Measurements from ENCODE around the gene C14orf93.

DNA sequence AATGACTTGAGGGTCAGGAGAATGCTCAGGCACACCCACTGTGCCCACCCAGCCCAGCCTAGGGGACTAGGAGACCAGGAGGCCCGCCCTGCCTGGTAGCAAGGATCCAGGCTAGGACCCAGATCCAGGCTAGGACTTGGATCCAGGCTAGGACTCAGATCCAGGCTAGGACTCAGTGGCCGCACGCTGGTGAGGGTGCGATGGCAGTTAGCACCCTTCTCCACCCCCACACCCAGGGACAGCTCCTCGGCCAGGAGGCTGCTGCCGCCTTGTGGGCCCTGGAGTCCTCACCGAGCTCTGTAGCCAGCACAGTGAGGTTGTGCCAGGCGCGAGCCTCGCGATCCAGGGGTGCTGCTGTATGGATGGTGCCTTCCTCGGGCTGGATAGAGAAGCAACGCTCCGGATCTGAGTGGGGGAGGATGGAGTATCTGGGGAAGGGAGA lies 42.3 kb upstream of the C14orf93 start:
- TF ChIP-seq, protein P1, sequence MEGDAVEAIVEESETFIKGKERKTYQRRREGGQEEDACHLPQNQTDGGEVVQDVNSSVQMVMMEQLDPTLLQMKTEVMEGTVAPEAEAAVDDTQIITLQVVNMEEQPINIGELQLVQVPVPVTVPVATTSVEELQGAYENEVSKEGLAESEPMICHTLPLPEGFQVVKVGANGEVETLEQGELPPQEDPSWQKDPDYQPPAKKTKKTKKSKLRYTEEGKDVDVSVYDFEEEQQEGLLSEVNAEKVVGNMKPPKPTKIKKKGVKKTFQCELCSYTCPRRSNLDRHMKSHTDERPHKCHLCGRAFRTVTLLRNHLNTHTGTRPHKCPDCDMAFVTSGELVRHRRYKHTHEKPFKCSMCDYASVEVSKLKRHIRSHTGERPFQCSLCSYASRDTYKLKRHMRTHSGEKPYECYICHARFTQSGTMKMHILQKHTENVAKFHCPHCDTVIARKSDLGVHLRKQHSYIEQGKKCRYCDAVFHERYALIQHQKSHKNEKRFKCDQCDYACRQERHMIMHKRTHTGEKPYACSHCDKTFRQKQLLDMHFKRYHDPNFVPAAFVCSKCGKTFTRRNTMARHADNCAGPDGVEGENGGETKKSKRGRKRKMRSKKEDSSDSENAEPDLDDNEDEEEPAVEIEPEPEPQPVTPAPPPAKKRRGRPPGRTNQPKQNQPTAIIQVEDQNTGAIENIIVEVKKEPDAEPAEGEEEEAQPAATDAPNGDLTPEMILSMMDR (conservative IDR thresholded peaks at IDR 0.05 in 1 of 2, IDR thresholded peaks at IDR 0.05 in 1 of 2; ENCODE audit: low read depth in 1 of 2, low read length in 2 of 2) = peak in 1 of 2 donors; percentile 20
- TF ChIP-seq EZH2 (IDR thresholded peaks at IDR 0.05; ENCODE audit: low read length, missing control alignments) = no peak
